HG03108 (cell line): ENCODE data around the gene PLCE1.
"Not testable (repeated sequence)": the region's sequence is repeated elsewhere in the genome, so short reads cannot be mapped to it uniquely, and the experiment has no call there.

Source experiments
- ATAC-seq: cut with Tn5 transposase; IDR thresholded peaks from one replicate; pipeline ENCODE4 v1.9.1; 2021; ENCODE audit warnings: moderate library complexity; ENCODE audit not compliant: unreplicated experiment

Gene PLCE1

GRCh38 chr10:93993782-93994437, at the start of gene PLCE1:
Gene PLCE1 (plus strand): TSS chr10:93993931. CDS start chr10:94031047, 37,116 bp downstream.
- ATAC-seq, result no peak

GRCh38 chr10:93945819-93946218, 47.9 kb upstream of the PLCE1 start:
- ATAC-seq, result no peak

- ATAC-seq, result no peak
These were observed 46.7 kb upstream of the PLCE1 start for GRCh38 chr10:93947055-93947454.

- ATAC-seq, result no peak
These were observed 46.2 kb upstream of the PLCE1 start for GRCh38 chr10:93947524-93947923.

- ATAC-seq, result no peak
These were observed 41.8 kb upstream of the PLCE1 start for GRCh38 chr10:93951905-93952304.

GRCh38 chr10:93954299-93954698, 39.4 kb upstream of the PLCE1 start:
- no peak for ATAC-seq

- ATAC-seq, result no peak
These were observed 38.9 kb upstream of the PLCE1 start for GRCh38 chr10:93954726-93955363.

- ATAC-seq, result no peak
These were observed 34.9 kb upstream of the PLCE1 start for GRCh38 chr10:93958834-93959233.

GRCh38 chr10:93960988-93961387, 32.7 kb upstream of the PLCE1 start:
- not testable (repeated sequence) for ATAC-seq

GRCh38 chr10:93962973-93963372, 30.8 kb upstream of the PLCE1 start:
- no peak for ATAC-seq

GRCh38 chr10:93963434-93963833, 30.3 kb upstream of the PLCE1 start:
- ATAC-seq, result no peak

GRCh38 chr10:93965911-93966310, 27.8 kb upstream of the PLCE1 start:
- no peak for ATAC-seq

GRCh38 chr10:93967756-93968155, 26.0 kb upstream of the PLCE1 start:
- no peak for ATAC-seq

GRCh38 chr10:93968540-93968945, 25.2 kb upstream of the PLCE1 start:
- no peak for ATAC-seq

- ATAC-seq, result not testable (repeated sequence)
These were observed 23.2 kb upstream of the PLCE1 start for GRCh38 chr10:93970433-93971010.

GRCh38 chr10:93973748-93974445, 19.8 kb upstream of the PLCE1 start:
- ATAC-seq, result no peak

- no peak for ATAC-seq
These were observed 16.3 kb upstream of the PLCE1 start for GRCh38 chr10:93977442-93977841.

- no peak for ATAC-seq
These were observed 13.2 kb upstream of the PLCE1 start for GRCh38 chr10:93980486-93980885.

- no peak for ATAC-seq
These were observed 2.6 kb upstream of the PLCE1 start for GRCh38 chr10:93991114-93991513.

- no peak for ATAC-seq
These were observed 2.0 kb upstream of the PLCE1 start for GRCh38 chr10:93991596-93992284.

GRCh38 chr10:93992400-93993030, 1.2 kb upstream of the PLCE1 start:
- no peak for ATAC-seq
